ENCODE data around the gene CIBAR2.

The CIBAR2 gene

GRCh38 chr16:85141491-85142128, 29.3 kb upstream of the CIBAR2 start:
- no peak overlapping the region for H3K4me3 ChIP-seq (ENCODE audit: low read length)
- no peak overlapping the region for H3K27ac ChIP-seq (ENCODE audit: low read depth, low read length)
- peaks cover 9% of the 10 kb centered on the region for H3K4me1 ChIP-seq (ENCODE audit: control insufficient read depth, insufficient read depth, low read length)
- H3K9ac ChIP-seq (ENCODE audit: low read length), result no peak overlapping the region
- no peaks in the 10 kb centered on the region for H3K36me3 ChIP-seq (ENCODE audit: control insufficient read depth, insufficient read depth, low read length)
- no peaks in the 10 kb centered on the region for H3K27me3 ChIP-seq (ENCODE audit: control insufficient read depth, insufficient read depth, low read length)

- Histone ChIP-seq H3K4me3 (ENCODE audit: low read length) (no peak overlapping the region), H3K4me1 (ENCODE audit: control insufficient read depth, insufficient read depth, low read length) (peaks cover 15% of the 10 kb centered on the region), H3K27ac (ENCODE audit: low read depth, low read length) (no peak overlapping the region), H3K27me3 (ENCODE audit: control insufficient read depth, insufficient read depth, low read length) (no peaks in the 10 kb centered on the region), H3K36me3 (ENCODE audit: control insufficient read depth, insufficient read depth, low read length) (no peaks in the 10 kb centered on the region), H3K9ac (ENCODE audit: low read length) (no peak overlapping the region)
These were observed 28.3 kb upstream of the CIBAR2 start for GRCh38 chr16:85140455-85141012.

GRCh38 chr16:85139881-85140339, 27.6 kb upstream of the CIBAR2 start:
- H3K9ac ChIP-seq (ENCODE audit: low read length), result no peak overlapping the region
- H3K4me3 ChIP-seq (ENCODE audit: low read length), result no peak overlapping the region
- peaks cover 15% of the 10 kb centered on the region for H3K4me1 ChIP-seq (ENCODE audit: control insufficient read depth, insufficient read depth, low read length)
- no peak overlapping the region for H3K27ac ChIP-seq (ENCODE audit: low read depth, low read length)
- H3K27me3 ChIP-seq (ENCODE audit: control insufficient read depth, insufficient read depth, low read length), result no peaks in the 10 kb centered on the region
- no peaks in the 10 kb centered on the region for H3K36me3 ChIP-seq (ENCODE audit: control insufficient read depth, insufficient read depth, low read length)

- Histone ChIP-seq H3K4me1 (ENCODE audit: control insufficient read depth, insufficient read depth, low read length) (peaks cover 15% of the 10 kb centered on the region), H3K27ac (ENCODE audit: low read depth, low read length) (no peak overlapping the region)
These were observed 26.8 kb upstream of the CIBAR2 start for GRCh38 chr16:85138825-85139627.

GRCh38 chr16:85138073-85138824, 26.0 kb upstream of the CIBAR2 start:
- H3K27me3 ChIP-seq (ENCODE audit: control insufficient read depth, insufficient read depth, low read length), result no peaks in the 10 kb centered on the region
- no peaks in the 10 kb centered on the region for H3K36me3 ChIP-seq (ENCODE audit: control insufficient read depth, insufficient read depth, low read length)
- peak overlapping the region; percentile 58 for H3K4me3 ChIP-seq (ENCODE audit: low read length)
- peak overlapping the region; percentile 80 for H3K27ac ChIP-seq (ENCODE audit: low read depth, low read length)
- no peak overlapping the region for H3K9ac ChIP-seq (ENCODE audit: low read length)
- peaks cover 15% of the 10 kb centered on the region for H3K4me1 ChIP-seq (ENCODE audit: control insufficient read depth, insufficient read depth, low read length)

More at GRCh38 chr16:85138825-85139627, 26.8 kb upstream of the CIBAR2 start:
- Histone ChIP-seq H3K27me3 (ENCODE audit: control insufficient read depth, insufficient read depth, low read length) (no peaks in the 10 kb centered on the region), H3K9ac (ENCODE audit: low read length) (no peak overlapping the region), H3K4me3 (ENCODE audit: low read length) (no peak overlapping the region), H3K36me3 (ENCODE audit: control insufficient read depth, insufficient read depth, low read length) (no peaks in the 10 kb centered on the region)

- Histone ChIP-seq H3K27ac (ENCODE audit: low read depth, low read length) (peak overlapping the region; percentile 80), H3K9ac (ENCODE audit: low read length) (no peak overlapping the region), H3K4me1 (ENCODE audit: control insufficient read depth, insufficient read depth, low read length) (peaks cover 15% of the 10 kb centered on the region), H3K4me3 (ENCODE audit: low read length) (peak overlapping the region; percentile 58), H3K36me3 (ENCODE audit: control insufficient read depth, insufficient read depth, low read length) (no peaks in the 10 kb centered on the region), H3K27me3 (ENCODE audit: control insufficient read depth, insufficient read depth, low read length) (no peaks in the 10 kb centered on the region)
These were observed 25.2 kb upstream of the CIBAR2 start for GRCh38 chr16:85137323-85138072.

- Histone ChIP-seq H3K9ac (ENCODE audit: low read length) (no peak overlapping the region), H3K27ac (ENCODE audit: low read depth, low read length) (peak overlapping the region; percentile 80), H3K27me3 (ENCODE audit: control insufficient read depth, insufficient read depth, low read length) (no peaks in the 10 kb centered on the region), H3K4me3 (ENCODE audit: low read length) (peak overlapping the region; percentile 58), H3K4me1 (ENCODE audit: control insufficient read depth, insufficient read depth, low read length) (peaks cover 15% of the 10 kb centered on the region), H3K36me3 (ENCODE audit: control insufficient read depth, insufficient read depth, low read length) (no peaks in the 10 kb centered on the region)
These were observed 24.5 kb upstream of the CIBAR2 start for GRCh38 chr16:85136702-85137322.

GRCh38 chr16:85136213-85136701, 24.0 kb upstream of the CIBAR2 start:
- Histone ChIP-seq H3K27me3 (ENCODE audit: control insufficient read depth, insufficient read depth, low read length) (no peaks in the 10 kb centered on the region), H3K36me3 (ENCODE audit: control insufficient read depth, insufficient read depth, low read length) (no peaks in the 10 kb centered on the region), H3K9ac (ENCODE audit: low read length) (no peak overlapping the region), H3K4me3 (ENCODE audit: low read length) (no peak overlapping the region), H3K27ac (ENCODE audit: low read depth, low read length) (peak overlapping the region; percentile 80), H3K4me1 (ENCODE audit: control insufficient read depth, insufficient read depth, low read length) (peaks cover 15% of the 10 kb centered on the region)

- no peak overlapping the region for H3K4me3 ChIP-seq (ENCODE audit: low read length)
- H3K4me1 ChIP-seq (ENCODE audit: control insufficient read depth, insufficient read depth, low read length), result peaks cover 28% of the 10 kb centered on the region
- no peaks in the 10 kb centered on the region for H3K27me3 ChIP-seq (ENCODE audit: control insufficient read depth, insufficient read depth, low read length)
- H3K27ac ChIP-seq (ENCODE audit: low read depth, low read length), result no peak overlapping the region
- no peak overlapping the region for H3K9ac ChIP-seq (ENCODE audit: low read length)
- H3K36me3 ChIP-seq (ENCODE audit: control insufficient read depth, insufficient read depth, low read length), result no peaks in the 10 kb centered on the region
These were observed 22.5 kb upstream of the CIBAR2 start for GRCh38 chr16:85134789-85135142.

- Histone ChIP-seq H3K4me1 (ENCODE audit: control insufficient read depth, insufficient read depth, low read length) (peaks cover 28% of the 10 kb centered on the region), H3K27me3 (ENCODE audit: control insufficient read depth, insufficient read depth, low read length) (no peaks in the 10 kb centered on the region), H3K27ac (ENCODE audit: low read depth, low read length) (no peak overlapping the region), H3K4me3 (ENCODE audit: low read length) (no peak overlapping the region), H3K36me3 (ENCODE audit: control insufficient read depth, insufficient read depth, low read length) (no peaks in the 10 kb centered on the region), H3K9ac (ENCODE audit: low read length) (no peak overlapping the region)
These were observed 22.0 kb upstream of the CIBAR2 start for GRCh38 chr16:85134076-85134788.

GRCh38 chr16:85133290-85133599, 21.0 kb upstream of the CIBAR2 start:
- no peaks in the 10 kb centered on the region for H3K27me3 ChIP-seq (ENCODE audit: control insufficient read depth, insufficient read depth, low read length)
- no peaks in the 10 kb centered on the region for H3K36me3 ChIP-seq (ENCODE audit: control insufficient read depth, insufficient read depth, low read length)
- H3K4me3 ChIP-seq (ENCODE audit: low read length), result no peak overlapping the region
- peaks cover 25% of the 10 kb centered on the region for H3K4me1 ChIP-seq (ENCODE audit: control insufficient read depth, insufficient read depth, low read length)
- H3K27ac ChIP-seq (ENCODE audit: low read depth, low read length), result no peak overlapping the region
- H3K9ac ChIP-seq (ENCODE audit: low read length), result no peak overlapping the region
